ENCODE data around the gene VIPR2.
"Not testable (repeated sequence)": the region's sequence is repeated elsewhere in the genome, so short reads cannot be mapped to it uniquely, and the experiment has no call there.

The VIPR2 gene

GRCh38 chr7:159125104-159125954, 19.3 kb downstream of the VIPR2 start:
- no peak for DNase-seq (ENCODE audit: low read depth, low spot score)
- Histone ChIP-seq H3K9ac (ENCODE audit: insufficient read length, low read depth) (no peak overlapping the region), H3K4me3 (ENCODE audit: insufficient read length, low read depth) (no peak overlapping the region), H3K9me3 (ENCODE audit: insufficient read depth, low read length) (no peaks in the 10 kb centered on the region), H3K36me3 (ENCODE audit: insufficient read depth, insufficient read length, low read length) (no peaks in the 10 kb centered on the region), H3K27me3 (ENCODE audit: insufficient read depth, insufficient read length) (no peaks in the 10 kb centered on the region), H3K4me1 (ENCODE audit: insufficient read depth, insufficient read length) (peaks cover 12% of the 10 kb centered on the region)
- TF ChIP-seq SUZ12 (IDR thresholded peaks at IDR 0.05; ENCODE audit: extremely low read depth, insufficient read depth, insufficient read length), result no peak

GRCh38 chr7:159123793-159124192, 20.9 kb downstream of the VIPR2 start:
- H3K9me3 ChIP-seq (ENCODE audit: insufficient read depth, low read length); H3K4me3 ChIP-seq (ENCODE audit: insufficient read length, low read depth); DNase-seq (ENCODE audit: low read depth, low spot score); H3K36me3 ChIP-seq (ENCODE audit: insufficient read depth, insufficient read length, low read length); H3K9ac ChIP-seq (ENCODE audit: insufficient read length, low read depth); H3K27me3 ChIP-seq (ENCODE audit: insufficient read depth, insufficient read length): not testable (repeated sequence)
- H3K4me1 ChIP-seq (ENCODE audit: insufficient read depth, insufficient read length), result peaks cover 14% of the 10 kb centered on the region

GRCh38 chr7:159123294-159123693, 21.4 kb downstream of the VIPR2 start:
- not testable (repeated sequence) for DNase-seq (ENCODE audit: low read depth, low spot score); H3K27me3 ChIP-seq (ENCODE audit: insufficient read depth, insufficient read length); H3K4me3 ChIP-seq (ENCODE audit: insufficient read length, low read depth); H3K36me3 ChIP-seq (ENCODE audit: insufficient read depth, insufficient read length, low read length); H3K9ac ChIP-seq (ENCODE audit: insufficient read length, low read depth); H3K9me3 ChIP-seq (ENCODE audit: insufficient read depth, low read length)
- H3K4me1 ChIP-seq (ENCODE audit: insufficient read depth, insufficient read length), result peaks cover 17% of the 10 kb centered on the region

- Histone ChIP-seq H3K4me1 (ENCODE audit: insufficient read depth, insufficient read length) (peaks cover 20% of the 10 kb centered on the region), H3K4me3 (ENCODE audit: insufficient read length, low read depth) (no peak overlapping the region), H3K9me3 (ENCODE audit: insufficient read depth, low read length) (no peaks in the 10 kb centered on the region), H3K9ac (ENCODE audit: insufficient read length, low read depth) (no peak overlapping the region), H3K36me3 (ENCODE audit: insufficient read depth, insufficient read length, low read length) (no peaks in the 10 kb centered on the region), H3K27me3 (ENCODE audit: insufficient read depth, insufficient read length) (no peaks in the 10 kb centered on the region)
- TF ChIP-seq YY1 (IDR thresholded peaks at IDR 0.05; ENCODE audit: insufficient read depth, insufficient read length) (no peak), SUZ12 (IDR thresholded peaks at IDR 0.05; ENCODE audit: extremely low read depth, insufficient read depth, insufficient read length) (no peak)
- no peak for DNase-seq (ENCODE audit: low read depth, low spot score)
Observed at GRCh38 chr7:159122276-159122675, 22.4 kb downstream of the VIPR2 start.

GRCh38 chr7:159121476-159121875, 23.2 kb downstream of the VIPR2 start:
- TF ChIP-seq YY1 (IDR thresholded peaks at IDR 0.05; ENCODE audit: insufficient read depth, insufficient read length), result no peak
- no peak for TF ChIP-seq ZNF274 (IDR thresholded peaks at IDR 0.05; ENCODE audit: low read depth, low read length)
- no peaks in the 10 kb centered on the region for H3K36me3 ChIP-seq (ENCODE audit: insufficient read depth, insufficient read length, low read length)
- DNase-seq (ENCODE audit: low read depth, low spot score), result no peak
- H3K4me1 ChIP-seq (ENCODE audit: insufficient read depth, insufficient read length), result peaks cover 17% of the 10 kb centered on the region
- H3K9me3 ChIP-seq (ENCODE audit: insufficient read depth, low read length), result no peaks in the 10 kb centered on the region
- H3K9ac ChIP-seq (ENCODE audit: insufficient read length, low read depth), result no peak overlapping the region
- H3K27me3 ChIP-seq (ENCODE audit: insufficient read depth, insufficient read length), result no peaks in the 10 kb centered on the region
- H3K4me3 ChIP-seq (ENCODE audit: insufficient read length, low read depth), result no peak overlapping the region

GRCh38 chr7:159121068-159121467, 23.6 kb downstream of the VIPR2 start:
- no peak for DNase-seq (ENCODE audit: low read depth, low spot score)
- TF ChIP-seq ZNF274 (IDR thresholded peaks at IDR 0.05; ENCODE audit: low read depth, low read length) (no peak), YY1 (IDR thresholded peaks at IDR 0.05; ENCODE audit: insufficient read depth, insufficient read length) (no peak), SUZ12 (IDR thresholded peaks at IDR 0.05; ENCODE audit: extremely low read depth, insufficient read depth, insufficient read length) (no peak)
- H3K27me3 ChIP-seq (ENCODE audit: insufficient read depth, insufficient read length), result no peaks in the 10 kb centered on the region

GRCh38 chr7:159120540-159120919, 24.1 kb downstream of the VIPR2 start:
- Histone ChIP-seq H3K9me3 (ENCODE audit: insufficient read depth, low read length) (no peaks in the 10 kb centered on the region), H3K36me3 (ENCODE audit: insufficient read depth, insufficient read length, low read length) (no peaks in the 10 kb centered on the region), H3K4me3 (ENCODE audit: insufficient read length, low read depth) (no peak overlapping the region), H3K4me1 (ENCODE audit: insufficient read depth, insufficient read length) (peaks cover 13% of the 10 kb centered on the region), H3K27me3 (ENCODE audit: insufficient read depth, insufficient read length) (no peaks in the 10 kb centered on the region), H3K9ac (ENCODE audit: insufficient read length, low read depth) (no peak overlapping the region)
- DNase-seq (ENCODE audit: low read depth, low spot score), result no peak
- TF ChIP-seq YY1 (IDR thresholded peaks at IDR 0.05; ENCODE audit: insufficient read depth, insufficient read length), result no peak
- TF ChIP-seq ZNF274 (IDR thresholded peaks at IDR 0.05; ENCODE audit: low read depth, low read length), result no peak
- TF ChIP-seq SUZ12 (IDR thresholded peaks at IDR 0.05; ENCODE audit: extremely low read depth, insufficient read depth, insufficient read length), result no peak

More at GRCh38 chr7:159121068-159121467, 23.6 kb downstream of the VIPR2 start:
- no peak overlapping the region for H3K9ac ChIP-seq (ENCODE audit: insufficient read length, low read depth)
- no peaks in the 10 kb centered on the region for H3K36me3 ChIP-seq (ENCODE audit: insufficient read depth, insufficient read length, low read length)
- H3K9me3 ChIP-seq (ENCODE audit: insufficient read depth, low read length), result no peaks in the 10 kb centered on the region
- H3K4me1 ChIP-seq (ENCODE audit: insufficient read depth, insufficient read length), result peaks cover 14% of the 10 kb centered on the region
- H3K4me3 ChIP-seq (ENCODE audit: insufficient read length, low read depth), result no peak overlapping the region

Data from NT2/D1 (cell line).